A549 (cell line): Measurements from ENCODE around the gene CCSER1. TPM values are rescaled to one million over a fixed set of nuclear protein-coding genes. Genes with fewer than 3 reads are reported as not detected.

Experiments
- ATAC-seq, 2 experiments: fragments of 200-7000 bp in 1 of 2; fragments of >200 bp in 1 of 2; cut with Nextera tagmentation in 1 of 2; cut with Tn5 transposase in 1 of 2; 3 replicates each; pipeline versions ENCODE4 v1.8.0 to v1.9.1; 2018 to 2020; ENCODE audit warnings: mild to moderate bottlenecking in 1 of 2, moderate library complexity in 1 of 2
- CTCF ChIA-PET: fragments of 300-600 bp; sonication (Branson Sonifier 250); formaldehyde crosslinking; extraction: SDS; loops from one replicate; lab custom pipeline; 2021; ENCODE audit warnings: antibody characterized with exemption, inconsistent platforms; lab: Yijun Ruan, JAX
- POLR2A ChIA-PET: fragments of 350-600 bp; formaldehyde crosslinking; extraction: SDS; loops from one replicate; lab custom pipeline; 2021; ENCODE audit warnings: antibody characterized with exemption, inconsistent platforms; lab: Yijun Ruan, JAX
- DNase-seq, 2 experiments: peaks; one replicate each; pipeline versions ENCODE4 v3.0.0 to v3.0.0-alpha.2; 2011 to 2016; ENCODE audit warnings: low read depth in 1 of 2, low spot score in 1 of 2
- FAIRE-seq: peaks from 2 replicates; lab custom pipeline; 2011; peaks lifted over from hg19 to GRCh38; lab: Jason Lieb, UNC
- H3K27ac ChIP-seq, 2 experiments: fragments of >200 bp; sonication (Bioruptor Twin); formaldehyde crosslinking; 3 replicates each; pipeline ENCODE4 v1.5.1; 2016 to 2017
- H3K4me1 ChIP-seq: fragments of >200 bp; sonication (Bioruptor Twin); formaldehyde crosslinking; 3 replicates; pipeline ENCODE4 v1.6.1; 2016
- H3K4me2 ChIP-seq: fragments of >200 bp; sonication (Bioruptor Twin); formaldehyde crosslinking; 3 replicates; pipeline ENCODE4 v1.6.1; 2016
- H3K4me3 ChIP-seq: fragments of >200 bp; sonication (Bioruptor Twin); formaldehyde crosslinking; 3 replicates; pipeline ENCODE4 v1.5.1; 2016
- H3K9me3 ChIP-seq: fragments of >200 bp; sonication (Bioruptor Twin); formaldehyde crosslinking; 3 replicates; pipeline ENCODE4 v1.6.1; 2016
- ATOH8 ChIP-seq: fragments of 250-450 bp; sonication (Bioruptor Pico); IDR thresholded peaks from 2 replicates; pipeline ENCODE4 v1.5.0; 2020; ENCODE audit warnings: low read depth, mild to moderate bottlenecking, moderate library complexity
- BHLHE40 ChIP-seq: IDR thresholded peaks from 2 replicates; pipeline ENCODE4 v1.6.1; 2012; ENCODE audit warnings: low read depth, low read length, inconsistent platforms
- CBX2 ChIP-seq: fragments of 200-600 bp; sonication (generic); IDR thresholded peaks from 2 replicates; pipeline ENCODE4 v1.6.1; 2016; ENCODE audit warnings: low read depth, mild to moderate bottlenecking, borderline replicate concordance
- CEBPB ChIP-seq, 2 experiments: fragments of >200 bp in 1 of 2; sonication (Bioruptor Twin) in 1 of 2; formaldehyde crosslinking in 1 of 2; IDR thresholded peaks; 2 replicates each; pipeline ENCODE4 v1.6.1; 2012 to 2016
- CTCF ChIP-seq: fragments of >200 bp; sonication (Bioruptor Twin); formaldehyde crosslinking; IDR thresholded peaks from 3 replicates; pipeline ENCODE4 v1.5.1; 2016
- EHMT2 ChIP-seq: fragments of 200-600 bp; sonication (generic); IDR thresholded peaks from 2 replicates; pipeline ENCODE4 v1.6.1; 2016; ENCODE audit warnings: antibody characterized with exemption, low read depth, mild to moderate bottlenecking, moderate library complexity
- FOXS1 ChIP-seq: fragments of 250-450 bp; sonication (Bioruptor Pico); IDR thresholded peaks from 2 replicates; pipeline ENCODE4 v1.5.0; 2020; ENCODE audit warnings: mild to moderate bottlenecking, moderate library complexity
- HDAC2 ChIP-seq: fragments of 200-600 bp; sonication (generic); IDR thresholded peaks from 2 replicates; pipeline ENCODE4 v1.6.1; 2016
- HOXA7 ChIP-seq: fragments of 250-450 bp; sonication (Bioruptor Pico); IDR thresholded peaks from 2 replicates; pipeline ENCODE4 v1.5.0; 2020; ENCODE audit warnings: mild to moderate bottlenecking, moderate library complexity
- KDM1A ChIP-seq: fragments of 200-600 bp; sonication (generic); IDR thresholded peaks from 2 replicates; pipeline ENCODE4 v1.6.1; 2016; ENCODE audit warnings: low read depth, mild to moderate bottlenecking
- PBX3 ChIP-seq: IDR thresholded peaks from 2 replicates; pipeline ENCODE4 v1.6.1; 2012
- POLR2AphosphoS2 ChIP-seq: conservative IDR thresholded peaks from 2 replicates; pipeline ENCODE4 v1.6.1; 2012; ENCODE audit warnings: low read length, improper control_type of control experiment, inconsistent platforms
- RNF2 ChIP-seq: fragments of 200-600 bp; sonication (generic); IDR thresholded peaks from 2 replicates; pipeline ENCODE4 v1.6.1; 2016; ENCODE audit warnings: low read depth, mild to moderate bottlenecking, antibody characterized with exemption, moderate library complexity, borderline replicate concordance
- SMC3 ChIP-seq: fragments of >200 bp; sonication (Bioruptor Twin); formaldehyde crosslinking; IDR thresholded peaks from 3 replicates; pipeline ENCODE4 v1.6.1; 2018; ENCODE audit warnings: inconsistent platforms
- SREBF2 ChIP-seq: fragments of 450-650 bp; IDR thresholded peaks from 2 replicates; pipeline ENCODE4 v1.6.1; 2014; ENCODE audit warnings: mild to moderate bottlenecking, moderate library complexity
- USF2 ChIP-seq: fragments of 450-650 bp; IDR thresholded peaks from 2 replicates; pipeline ENCODE4 v1.6.1; 2014; ENCODE audit warnings: antibody characterized with exemption
- ZC3H11A ChIP-seq: fragments of 450-650 bp; IDR thresholded peaks from 2 replicates; pipeline ENCODE4 v1.6.1; 2014; ENCODE audit warnings: antibody characterized with exemption, mild to moderate bottlenecking
- ZFP36 ChIP-seq: fragments of 450-650 bp; IDR thresholded peaks from 2 replicates; pipeline ENCODE4 v1.6.1; 2014; ENCODE audit warnings: borderline replicate concordance; ENCODE audit not compliant: partially characterized antibody
- ZSCAN20 ChIP-seq: fragments of 250-450 bp; sonication (Bioruptor Pico); IDR thresholded peaks from 2 replicates; pipeline ENCODE4 v1.8.0; 2022; ENCODE audit warnings: mild to moderate bottlenecking, moderate library complexity
- WGBS: methylation state at CpG from one replicate; pipeline ENCODE4 v1.1.6; 2017; ENCODE audit errors: missing lambda C conversion rate; 5-methylcytosine and 5-hydroxymethylcytosine counted together
- polyA plus RNA-seq, 4 experiments: library from polyadenylated mRNA; depleted of rRNA in 3 of 4; stranded (reverse); fragments of >200 nt; fragmentation: RNase III in 1 of 4; extraction: RNeasy Plus Mini Kit Qiagen cat#74134 plus additional on column Dnase treatment in 1 of 4; gene quantifications; 2 replicates in 3 of 4; 3 replicates in 1 of 4; pipeline ENCODE4 v1.2.3, GENCODE V29; 2011 to 2017

CCSER1 gene
- polyA plus RNA-seq, 2 of the 4 experiments (the other 2 are of a cell fraction), result 0.06 TPM; not detected in 1

GRCh38 chr4:90486346-90486745, 359.2 kb downstream of the CCSER1 start:
- POLR2A ChIA-PET, result no interaction called here
- WGBS, result 24% methylated on average over 1 of the region's 1 CpG

GRCh38 chr4:90495211-90495610, 368.0 kb downstream of the CCSER1 start:
- TF ChIP-seq CEBPB (IDR thresholded peaks at IDR 0.05), result no peak
- TF ChIP-seq FOXS1, result no peak
- no peak for TF ChIP-seq ATOH8 (CRISPR knock-in tag)
- no peak for TF ChIP-seq HDAC2
- no peak for TF ChIP-seq CTCF
- TF ChIP-seq ZC3H11A, result no peak
- no peak for TF ChIP-seq KDM1A
- no peak for TF ChIP-seq ZSCAN20 (CRISPR knock-in tag)
- no peak for TF ChIP-seq EHMT2
- TF ChIP-seq USF2, result no peak
- TF ChIP-seq CBX2, result no peak
- TF ChIP-seq SMC3, result no peak
- TF ChIP-seq POLR2AphosphoS2, result no peak
- TF ChIP-seq ZFP36, result no peak
- no peak for TF ChIP-seq BHLHE40
- no peak for TF ChIP-seq PBX3
- TF ChIP-seq, all 56 proteins: peak for 0
- POLR2A ChIA-PET, result no interaction called here
- no peaks in the 10 kb centered on the region for H3K9me3 ChIP-seq
- no peak for DNase-seq
- H3K4me1 ChIP-seq, result peaks cover 10% of the 10 kb centered on the region; the same call in 1 of the 3 replicates
- FAIRE-seq, result no peak
- ATAC-seq, result no peak
- no peak overlapping the region for H3K4me3 ChIP-seq
- H3K4me2 ChIP-seq, result no peak overlapping the region
- WGBS, result 22% methylated on average over 1 of the region's 1 CpG
- H3K27ac ChIP-seq, result no peak overlapping the region
- CTCF ChIA-PET, result no interaction called here

More at GRCh38 chr4:90486346-90486745, 359.2 kb downstream of the CCSER1 start:
- H3K4me2 ChIP-seq, result no peak overlapping the region
- no peak for FAIRE-seq
- H3K27ac ChIP-seq, result no peak overlapping the region
- no peaks in the 10 kb centered on the region for H3K9me3 ChIP-seq
- no peak for TF ChIP-seq ZFP36
- TF ChIP-seq CEBPB (IDR thresholded peaks at IDR 0.05), result no peak
- TF ChIP-seq FOXS1, result no peak
- TF ChIP-seq ATOH8 (CRISPR knock-in tag), result no peak
- no peak for TF ChIP-seq CTCF
- TF ChIP-seq PBX3, result no peak
- no peak for TF ChIP-seq HOXA7 (CRISPR knock-in tag)
- no peak for TF ChIP-seq HDAC2
- no peak for TF ChIP-seq SREBF2
- TF ChIP-seq RNF2, result no peak
- no peak for ATAC-seq
- H3K4me3 ChIP-seq, result no peak overlapping the region
- DNase-seq, result no peak
- H3K4me1 ChIP-seq, result no peaks in the 10 kb centered on the region
- CTCF ChIA-PET, result no interaction called here
